Mucosa of gallbladder (tissue), 1 donor: ENCODE data around the gene ANKRD39. TPM values are rescaled to one million over a fixed set of nuclear protein-coding genes. Genes with fewer than 3 reads are reported as not detected.

Experiments used
- DNase-seq: peaks from one replicate; pipeline ENCODE4 v3.0.0-alpha.2; 2020; ENCODE audit warnings: low spot score
- total RNA-seq: library from RNA; stranded (reverse); gene quantifications from one replicate; pipeline ENCODE4 v1.2.1, GENCODE V29; 2021
- donor health status: DM: no; HTN: no; CAD: no.

ANKRD39 gene
- total RNA-seq, 1 donor from 2014 or later, result 19.1 TPM

DNA sequence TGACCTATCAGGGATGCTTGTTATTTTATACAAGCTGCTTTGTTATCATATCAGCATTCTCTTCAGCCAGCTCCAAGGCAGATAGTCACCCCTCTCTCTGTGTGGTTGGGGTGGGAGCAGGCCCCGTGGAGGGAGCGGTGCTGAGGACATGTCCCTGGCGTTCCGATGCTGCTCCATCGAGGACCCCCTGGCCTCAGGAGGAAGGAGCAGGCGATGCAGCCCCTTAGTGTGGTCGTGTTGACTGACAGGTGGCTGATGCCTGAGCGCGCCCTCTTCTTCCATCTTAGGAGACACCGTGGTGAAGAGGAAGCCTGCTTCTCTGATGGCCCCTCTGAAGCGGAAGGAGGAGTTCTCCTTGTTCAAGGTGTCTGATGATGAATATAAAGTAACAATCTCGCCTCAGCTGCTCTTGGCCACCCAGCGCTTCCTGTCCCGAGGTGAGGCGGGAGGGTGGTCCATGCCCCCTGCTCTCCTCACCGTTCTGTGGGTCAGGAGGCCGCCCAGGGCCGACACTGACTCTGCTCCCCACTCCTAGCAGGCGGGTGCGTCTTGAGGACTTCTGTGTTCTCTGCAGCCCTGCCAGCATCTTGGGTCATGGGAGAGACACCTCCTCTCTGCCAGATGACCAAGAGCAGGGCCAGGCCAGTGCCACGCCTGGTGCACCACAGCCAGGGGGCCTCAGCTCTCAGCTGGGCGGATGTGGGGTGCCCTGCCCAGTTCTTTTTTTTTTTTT is 31.1 kb downstream of the ANKRD39 start:
- DNase-seq, result no peak

DNA sequence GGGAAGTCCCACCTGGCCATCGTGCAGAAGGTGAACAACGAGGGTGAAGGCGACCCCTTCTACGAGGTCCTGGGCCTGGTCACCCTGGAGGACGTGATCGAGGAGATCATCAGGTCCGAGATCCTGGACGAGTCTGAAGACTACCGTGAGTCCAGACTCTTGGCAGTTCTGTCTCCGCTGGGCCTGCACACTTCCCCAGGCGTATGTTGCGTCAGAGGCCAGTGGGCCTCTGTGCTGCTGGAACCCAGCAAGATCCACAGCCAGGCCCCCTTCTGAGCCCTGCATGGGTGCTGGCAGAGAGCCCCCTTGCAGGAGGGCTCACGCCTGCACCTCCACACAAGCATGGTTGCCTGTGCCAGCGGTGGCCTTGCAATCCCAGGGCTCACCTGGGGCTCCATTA is 32.8 kb downstream of the ANKRD39 start:
- DNase-seq, result no peak

- DNase-seq, result no peak
These were observed 33.5 kb downstream of the ANKRD39 start for GRCh38 chr2:96824079-96824870.

DNA sequence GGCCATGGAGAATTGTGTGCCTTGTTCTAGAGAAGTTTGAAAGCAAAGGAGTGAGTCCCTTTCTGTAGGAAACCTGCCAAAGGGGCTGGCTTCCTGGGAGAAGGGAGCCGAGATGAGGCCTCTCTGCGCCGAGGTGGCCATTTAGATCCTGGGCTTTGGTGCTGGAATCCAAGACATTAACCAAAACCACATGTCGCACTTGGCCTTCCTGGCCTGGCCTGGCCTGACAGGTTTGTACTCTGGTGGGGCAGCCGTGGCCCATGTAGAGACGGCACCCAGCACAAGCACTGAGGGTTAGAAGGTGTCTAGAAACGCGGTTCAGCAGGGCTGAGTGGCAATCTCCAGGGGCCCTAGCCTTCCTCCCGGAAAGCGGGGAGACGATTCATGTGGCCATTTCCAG is 34.6 kb downstream of the ANKRD39 start:
- DNase-seq, result no peak

GRCh38 chr2:96822786-96823185 is 35.0 kb downstream of the ANKRD39 start:
- DNase-seq, result no peak

GRCh38 chr2:96821113-96821675 is 36.6 kb downstream of the ANKRD39 start:
- no peak for DNase-seq

- DNase-seq, result no peak
These were observed 37.8 kb downstream of the ANKRD39 start for GRCh38 chr2:96819876-96820511.

DNA sequence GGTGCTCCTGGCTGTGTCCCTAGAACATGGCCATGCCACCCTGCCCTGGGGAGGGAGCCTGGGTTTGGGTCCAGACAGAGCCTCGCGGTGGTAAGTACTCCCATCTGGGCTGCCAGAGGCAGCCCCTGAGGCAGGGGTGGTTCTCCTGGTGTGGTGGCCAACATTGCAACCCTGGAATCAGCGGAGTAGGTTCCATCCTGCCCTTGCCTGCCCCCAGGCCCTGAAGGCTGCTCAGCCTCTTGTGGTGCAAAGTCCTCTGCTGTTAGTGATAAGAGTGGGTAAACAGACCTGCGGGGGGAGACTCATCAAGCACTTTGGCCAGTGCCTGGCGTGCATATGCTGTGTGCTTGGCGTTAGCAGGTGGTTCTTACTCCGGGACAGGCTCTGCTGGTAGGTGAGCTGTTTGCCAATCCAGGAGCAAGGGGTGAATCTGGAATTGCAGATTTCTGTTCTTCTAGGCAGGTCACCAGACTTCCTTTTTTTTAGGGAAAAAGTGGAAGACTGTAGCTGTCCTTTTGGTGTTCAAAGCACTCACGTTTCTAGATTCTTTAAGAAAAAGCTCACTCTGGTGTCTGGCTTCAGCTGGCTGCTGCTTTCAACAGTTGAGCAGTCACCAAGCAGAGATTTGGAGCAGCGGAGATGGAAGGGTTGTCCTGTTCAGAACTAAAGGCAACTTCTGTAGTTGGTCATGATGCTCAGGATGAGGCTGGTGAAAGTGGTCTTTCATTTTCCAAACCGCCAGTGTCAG is 38.5 kb downstream of the ANKRD39 start:
- peak; percentile 88 for DNase-seq

DNA sequence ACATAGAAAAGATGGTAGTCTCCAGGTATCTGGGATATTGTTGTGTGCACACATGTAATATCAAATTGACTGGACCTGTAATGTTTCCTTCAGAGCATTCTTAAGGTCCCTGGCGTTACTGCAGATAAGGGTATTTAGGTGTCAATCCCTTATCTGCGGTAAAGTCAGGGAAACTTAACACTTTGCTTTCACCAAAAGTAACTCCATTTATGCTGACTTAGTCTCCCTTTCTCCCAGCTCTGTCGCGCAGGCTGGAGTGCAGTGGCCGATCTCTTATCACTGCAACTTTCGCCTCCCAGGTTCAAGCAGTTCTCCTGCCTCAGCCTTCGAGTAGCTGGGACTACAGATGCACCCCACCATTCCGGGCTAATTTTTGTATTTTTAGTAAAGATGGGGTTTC is 39.9 kb downstream of the ANKRD39 start:
- DNase-seq, result no peak

DNA sequence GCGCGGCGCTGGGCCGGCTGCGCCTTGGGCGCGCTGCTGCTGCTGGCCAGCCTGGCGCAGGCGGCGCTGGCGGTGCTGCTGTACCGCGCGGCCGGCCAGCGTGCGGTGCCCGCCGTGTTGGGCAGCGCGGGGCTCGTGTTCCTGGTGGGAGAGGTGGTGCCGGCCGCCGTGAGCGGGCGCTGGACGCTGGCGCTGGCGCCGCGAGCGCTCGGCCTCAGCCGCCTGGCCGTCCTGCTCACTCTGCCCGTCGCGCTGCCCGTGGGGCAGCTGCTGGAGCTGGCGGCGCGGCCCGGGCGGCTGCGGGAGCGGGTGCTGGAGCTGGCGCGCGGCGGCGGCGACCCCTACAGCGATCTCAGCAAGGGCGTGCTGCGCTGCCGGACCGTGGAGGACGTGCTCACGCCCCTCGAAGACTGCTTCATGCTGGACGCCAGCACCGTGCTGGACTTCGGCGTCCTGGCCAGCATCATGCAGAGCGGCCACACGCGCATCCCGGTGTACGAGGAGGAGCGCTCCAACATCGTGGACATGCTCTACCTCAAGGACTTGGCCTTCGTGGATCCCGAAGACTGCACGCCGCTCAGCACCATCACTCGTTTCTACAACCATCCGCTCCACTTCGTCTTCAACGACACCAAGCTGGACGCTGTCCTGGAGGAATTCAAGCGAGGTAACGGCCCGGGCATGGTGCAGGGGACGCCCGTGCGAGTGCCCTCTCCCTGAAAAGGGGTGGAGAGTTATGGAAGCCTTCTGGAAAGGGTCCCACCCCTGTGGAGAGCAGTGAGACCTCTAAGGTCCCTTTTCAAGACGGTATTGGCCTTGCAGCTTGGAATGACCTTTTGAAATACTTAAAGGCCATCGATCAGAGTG is 40.7 kb downstream of the ANKRD39 start:
- DNase-seq, result no peak

- peak; percentile 95 for DNase-seq
These were observed 41.5 kb downstream of the ANKRD39 start, which contains the start of gene CNNM3 for GRCh38 chr2:96816127-96816835. Gene CNNM3, plus strand, starts transcription at chr2:96816268. Its CDS starts 10 bp downstream, at chr2:96816278.

GRCh38 chr2:96815326-96816126 is 42.3 kb downstream of the ANKRD39 start:
- DNase-seq, result no peak

DNA sequence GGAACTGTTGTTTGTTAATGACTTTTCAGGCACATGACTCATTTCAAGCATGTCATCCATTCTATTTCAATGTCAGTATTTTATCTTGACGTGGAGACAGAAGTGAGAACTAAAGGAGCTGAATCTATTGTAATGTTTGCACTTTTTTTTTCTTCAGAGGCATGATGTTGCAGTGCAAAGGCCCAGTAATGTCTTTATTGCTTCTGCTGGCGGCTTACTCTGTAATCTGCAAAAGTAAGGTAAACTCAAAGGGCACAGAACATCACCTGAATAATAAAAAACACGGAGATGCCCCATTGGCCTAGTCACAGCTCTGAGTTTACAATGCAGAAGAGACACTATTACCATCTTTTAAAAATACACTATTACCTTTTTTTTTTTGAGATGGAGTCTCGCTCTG is 44.2 kb downstream of the ANKRD39 start:
- no peak for DNase-seq

DNA sequence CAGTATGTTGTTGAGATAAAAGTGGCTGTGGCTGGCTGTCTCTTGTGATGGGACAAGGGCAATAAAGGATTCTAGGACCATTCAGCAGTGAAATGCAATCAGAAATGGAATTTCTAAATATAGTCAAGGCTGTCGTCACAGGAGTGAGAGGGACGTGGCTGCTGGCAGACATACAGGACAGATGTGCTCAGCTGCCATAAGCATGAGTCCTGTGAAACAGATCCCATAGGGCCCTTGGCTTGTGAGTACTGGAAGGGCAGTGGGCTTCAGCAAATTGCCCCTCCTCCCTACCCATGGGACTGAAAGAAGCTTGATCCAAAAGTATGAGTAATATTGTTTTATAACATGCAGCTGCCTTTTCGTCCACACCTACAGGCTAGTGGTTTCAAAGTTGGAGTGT is 45.9 kb downstream of the ANKRD39 start:
- no peak for DNase-seq

- DNase-seq, result no peak
These were observed 47.0 kb downstream of the ANKRD39 start for GRCh38 chr2:96810783-96811192.

GRCh38 chr2:96809951-96810782 is 47.6 kb downstream of the ANKRD39 start:
- no peak for DNase-seq

DNA sequence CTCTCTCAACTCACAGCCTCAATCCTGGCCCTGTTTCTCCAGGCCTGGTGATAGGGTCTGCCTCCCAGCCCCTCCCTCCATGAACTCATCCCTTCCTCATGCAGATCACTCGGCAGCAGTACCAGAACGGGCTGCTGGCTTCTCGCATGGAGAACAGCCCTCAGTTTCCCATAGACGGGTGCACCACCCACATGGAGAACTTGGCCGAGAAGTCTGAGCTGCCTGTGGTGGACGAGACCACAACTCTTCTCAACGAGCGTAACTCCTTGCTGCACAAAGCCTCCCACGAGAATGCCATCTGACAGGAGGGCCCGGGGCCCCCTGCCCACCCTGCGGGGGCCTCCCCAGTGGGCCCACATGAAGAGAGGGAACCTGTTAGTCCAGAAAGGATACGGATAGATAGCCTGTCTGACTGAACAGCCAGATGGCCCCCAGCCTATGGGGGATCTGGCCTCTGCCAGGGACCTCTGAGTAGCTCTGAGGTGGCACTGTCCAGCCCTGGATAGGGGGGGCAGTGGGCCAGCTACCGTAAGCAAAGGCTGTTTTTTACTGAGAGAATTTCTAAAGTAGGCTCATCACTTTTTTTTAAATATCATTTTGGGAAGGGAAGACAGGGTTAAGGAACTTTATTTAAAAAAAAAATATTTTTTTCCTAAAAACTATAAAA is 48.5 kb downstream of the ANKRD39 start:
- no peak for DNase-seq
